Stimulated activated CD8-positive, alpha-beta memory T cell treated with anti-CD3 and anti-CD28 coated beads, Interleukin-7, amount 100 ng/mL, for 1 hour (primary cell): ENCODE data around the gene PGBD5.

Experiments used
- DNase-seq, 2 donors: peaks; one replicate each; pipeline ENCODE4 v3.0.0-alpha.2; 2020; ENCODE audit warnings: low read depth in 2 of 2

The PGBD5 gene

GRCh38 chr1:230306169-230306568 is 120.0 kb downstream of the PGBD5 start:
- no peak for DNase-seq

GRCh38 chr1:230303822-230304221 is 122.3 kb downstream of the PGBD5 start:
- DNase-seq, result no peak

- no peak for DNase-seq
Measured at GRCh38 chr1:230303069-230303468, 123.1 kb downstream of the PGBD5 start.

- DNase-seq, result no peak
Measured at GRCh38 chr1:230301822-230302221, 124.3 kb downstream of the PGBD5 start.

- no peak for DNase-seq
Measured at GRCh38 chr1:230301322-230301721, 124.8 kb downstream of the PGBD5 start.

- no peak for DNase-seq
Measured at GRCh38 chr1:230300322-230301301, 125.5 kb downstream of the PGBD5 start.

- no peak for DNase-seq
Measured at GRCh38 chr1:230299191-230300006, 126.7 kb downstream of the PGBD5 start.

- no peak for DNase-seq
Measured at GRCh38 chr1:230295367-230295766, 130.8 kb downstream of the PGBD5 start.

- no peak for DNase-seq
Measured at GRCh38 chr1:230293390-230293700, 132.8 kb downstream of the PGBD5 start.

GRCh38 chr1:230292689-230293389 is 133.3 kb downstream of the PGBD5 start:
- DNase-seq, result no peak

GRCh38 chr1:230291731-230292620 is 134.2 kb downstream of the PGBD5 start:
- no peak for DNase-seq

- DNase-seq, result no peak
Measured at GRCh38 chr1:230289350-230289644, 136.8 kb downstream of the PGBD5 start.

- no peak for DNase-seq
Measured at GRCh38 chr1:230288641-230289349, 137.3 kb downstream of the PGBD5 start.

GRCh38 chr1:230287674-230288315 is 138.3 kb downstream of the PGBD5 start:
- DNase-seq, result no peak

GRCh38 chr1:230286890-230287269 is 139.3 kb downstream of the PGBD5 start:
- DNase-seq, result no peak

GRCh38 chr1:230286166-230286889 is 139.8 kb downstream of the PGBD5 start:
- no peak for DNase-seq

- DNase-seq, result no peak
Measured at GRCh38 chr1:230285351-230285750, 140.8 kb downstream of the PGBD5 start.

- DNase-seq, result no peak
Measured at GRCh38 chr1:230284891-230285290, 141.2 kb downstream of the PGBD5 start.

- DNase-seq, result no peak
Measured at GRCh38 chr1:230283678-230284077, 142.5 kb downstream of the PGBD5 start.

GRCh38 chr1:230282157-230282556 is 144.0 kb downstream of the PGBD5 start:
- no peak for DNase-seq
